ENCODE results near the gene WDR59.
"Not testable (repeated sequence)": the region's sequence is repeated elsewhere in the genome, so short reads cannot be mapped to it uniquely, and the experiment has no call there.

The WDR59 gene

DNA sequence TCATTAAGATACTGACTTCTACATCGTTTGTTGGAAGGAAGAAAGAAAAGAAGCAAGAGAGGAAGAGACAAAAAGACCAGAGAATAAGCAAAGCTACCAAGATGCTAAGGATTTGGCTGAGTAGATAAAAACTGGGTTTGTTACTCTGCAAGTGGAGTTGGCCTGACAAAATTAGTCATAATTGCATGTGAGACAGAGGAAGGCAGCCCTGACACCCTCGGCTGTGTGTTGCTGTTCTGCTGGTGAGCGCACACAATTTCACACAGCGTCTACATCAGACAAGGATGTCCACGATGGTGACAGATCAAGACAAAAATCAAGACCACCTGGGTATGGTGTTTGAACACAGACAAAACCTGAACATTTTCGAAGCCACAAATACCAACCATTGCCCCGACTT, 134.9 kb downstream of the WDR59 start:
- no peak for DNase-seq

DNA sequence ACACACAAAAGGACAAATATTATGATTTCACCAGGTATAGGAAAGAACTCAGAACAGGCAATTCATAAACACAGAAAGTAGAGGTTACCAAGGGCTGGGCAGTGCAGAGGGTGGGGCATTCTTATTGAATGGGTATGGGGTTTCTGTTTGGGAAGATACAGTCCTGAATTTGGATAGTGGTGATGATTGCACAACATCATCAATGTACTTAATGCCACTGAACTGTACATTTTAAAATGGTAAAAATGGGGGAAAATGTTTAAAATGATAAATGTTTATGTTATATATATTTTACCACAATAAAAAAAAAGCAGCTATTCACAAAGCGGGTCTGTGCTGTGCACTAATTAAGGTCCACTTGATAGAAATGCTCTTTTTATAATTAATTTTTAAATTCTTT, 137.7 kb downstream of the WDR59 start:
- DNase-seq = no peak

- no peak for DNase-seq
Measured at GRCh38 chr16:74846714-74847113, 138.2 kb downstream of the WDR59 start.

DNA sequence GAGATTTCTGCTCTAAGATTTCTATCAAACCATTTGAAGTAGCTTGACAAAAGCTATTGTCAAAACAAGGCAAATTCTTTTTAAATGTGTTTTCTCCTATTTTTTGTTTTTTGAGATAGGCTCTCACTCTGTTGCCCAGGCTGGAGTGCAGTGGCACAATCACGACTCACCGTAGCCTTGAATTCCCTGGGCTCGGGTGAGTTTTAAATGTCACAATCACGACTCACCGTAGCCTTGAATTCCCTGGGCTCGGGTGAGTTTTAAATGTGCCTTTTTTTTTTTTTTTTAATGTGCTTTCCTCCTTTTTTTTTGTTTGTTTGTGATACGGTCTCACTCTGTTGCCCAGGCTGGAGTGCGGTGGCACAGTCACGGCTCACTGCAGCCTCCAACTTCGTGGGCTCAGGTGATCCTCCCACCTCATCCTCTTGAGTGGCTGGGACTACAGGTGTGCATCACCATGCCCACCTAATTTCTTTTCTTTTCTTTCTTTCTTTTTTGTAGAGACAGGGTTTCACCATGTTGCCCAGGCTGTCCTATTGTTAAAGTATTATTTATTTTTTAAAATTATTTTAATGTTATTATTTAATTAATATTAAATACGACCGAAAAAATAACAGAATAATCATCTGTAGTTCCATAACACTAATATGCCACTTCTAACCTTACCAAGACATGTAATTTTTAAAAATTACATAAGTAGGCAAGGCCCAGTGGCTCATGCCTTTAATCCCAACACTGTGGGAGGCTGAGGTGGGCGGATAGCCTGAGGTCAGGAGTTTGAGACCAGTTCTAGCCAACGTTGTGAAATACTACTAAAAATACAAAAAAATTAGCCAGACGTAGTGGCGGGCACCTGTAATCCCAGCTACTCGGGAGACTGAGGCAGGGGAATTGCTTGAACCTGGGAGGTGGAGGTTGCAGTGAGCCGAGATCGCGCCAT, 140.6 kb downstream of the WDR59 start:
- no peak for DNase-seq

GRCh38 chr16:74843381-74844035, 141.4 kb downstream of the WDR59 start:
- not testable (repeated sequence) for DNase-seq

DNA sequence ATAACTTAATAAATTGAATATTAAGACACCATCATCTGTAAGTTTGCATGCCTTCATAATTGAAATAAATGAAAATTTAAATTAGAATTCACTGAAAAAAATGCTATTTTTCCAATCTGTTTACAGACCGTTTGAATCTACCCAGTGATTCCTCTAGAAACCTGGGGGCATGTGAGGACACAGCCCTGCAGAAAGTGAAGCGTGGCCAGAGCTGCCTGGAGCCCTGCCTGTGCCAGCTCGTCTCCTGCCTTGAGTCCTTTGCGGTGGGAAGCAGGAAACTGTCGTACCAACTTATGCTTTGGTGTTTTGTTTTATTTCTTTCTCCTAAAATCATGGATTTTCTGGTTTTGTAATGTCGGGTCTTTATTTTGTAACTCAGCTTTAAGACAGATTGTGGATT, 142.5 kb downstream of the WDR59 start:
- peak; percentile 0 for DNase-seq

GRCh38 chr16:74841904-74842303, 143.0 kb downstream of the WDR59 start:
- DNase-seq = no peak

DNA sequence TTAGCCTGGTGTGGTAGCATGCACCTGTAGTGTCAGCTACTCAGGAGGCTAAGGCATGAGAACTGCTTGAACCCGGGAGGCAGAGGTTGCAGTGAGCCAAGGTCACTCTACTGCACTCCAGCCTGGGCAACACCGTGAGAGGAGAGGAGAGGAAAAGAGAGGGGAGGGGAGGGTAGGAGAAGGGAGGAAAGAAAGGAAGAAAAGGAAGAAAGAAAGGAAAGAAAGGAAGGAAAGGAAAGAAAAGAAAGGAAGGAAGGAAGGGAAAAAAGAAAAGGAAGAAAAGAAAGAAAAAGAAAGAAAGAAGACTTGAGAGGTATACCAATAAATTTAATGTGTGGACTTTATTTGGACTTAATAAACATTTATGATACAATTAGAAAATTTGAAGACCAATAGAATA, 143.5 kb downstream of the WDR59 start:
- no peak for DNase-seq

DNA sequence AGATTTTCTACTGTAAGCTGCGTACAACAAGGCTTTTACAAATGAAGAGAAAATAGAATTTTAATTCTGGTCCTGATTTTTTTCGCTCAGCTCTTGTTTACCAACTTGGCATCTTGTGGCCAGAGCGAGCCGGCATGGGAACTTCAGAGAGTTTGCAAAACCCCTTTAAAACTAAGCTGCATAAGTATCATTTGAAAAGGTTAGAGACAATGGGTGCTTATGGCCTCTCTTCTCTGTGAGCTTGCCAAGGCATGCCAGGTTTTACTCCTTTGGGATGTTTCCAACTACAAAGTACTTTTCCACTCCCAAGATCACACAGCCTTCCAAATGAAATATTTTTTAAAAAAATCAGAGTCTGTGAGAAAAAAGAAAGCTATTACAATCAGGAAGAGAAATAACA, 147.9 kb downstream of the WDR59 start:
- peak; percentile 2 for DNase-seq

DNA sequence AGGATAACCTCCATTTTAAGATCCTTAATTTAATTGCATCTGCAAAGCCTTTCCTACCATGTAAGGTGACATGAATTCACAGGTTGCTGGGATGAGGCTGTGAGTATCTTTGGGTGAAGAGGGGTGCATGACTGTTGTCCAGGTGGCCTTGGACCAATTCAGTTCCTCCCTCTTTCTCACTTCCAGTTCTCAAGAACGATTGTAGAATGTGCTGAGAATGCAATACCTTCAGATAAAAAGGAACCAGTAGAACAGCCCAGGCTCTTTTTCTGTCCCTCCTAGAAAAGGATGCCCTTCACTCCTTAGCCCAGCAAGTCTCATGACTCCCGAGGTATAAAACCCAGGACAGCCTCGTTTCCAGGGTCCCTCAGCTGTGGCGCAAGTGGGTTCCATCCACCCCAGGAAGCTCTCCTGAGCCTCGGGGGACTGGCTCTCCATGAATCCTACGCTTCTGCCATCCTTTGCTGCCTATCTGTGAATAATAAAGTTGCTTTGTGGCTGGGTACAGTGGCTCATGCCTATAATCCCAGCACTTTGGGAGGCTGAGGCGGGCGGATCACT, 148.7 kb downstream of the WDR59 start:
- DNase-seq = no peak

GRCh38 chr16:74832228-74832627, 152.7 kb downstream of the WDR59 start:
- no peak for DNase-seq

DNA sequence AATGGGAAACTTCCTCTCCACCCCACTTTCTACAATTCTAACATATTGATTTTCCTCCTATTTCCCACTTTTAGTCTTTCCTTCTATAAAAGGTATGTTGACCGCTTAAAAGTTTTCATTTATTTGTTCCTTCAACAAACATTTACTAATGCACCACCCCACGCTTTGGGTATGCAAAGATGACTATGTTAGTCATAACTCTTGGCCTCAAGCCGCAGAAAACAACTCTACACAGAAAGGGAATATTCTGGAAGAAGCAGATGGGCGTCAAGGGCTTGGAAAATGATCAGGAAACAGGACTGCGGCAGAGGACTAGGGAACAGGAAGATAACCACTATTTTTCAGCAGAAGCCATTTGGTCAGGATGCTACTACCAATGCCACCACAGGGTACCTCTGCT, 153.5 kb downstream of the WDR59 start:
- DNase-seq = no peak

GRCh38 chr16:74830648-74831047, 154.3 kb downstream of the WDR59 start:
- no peak for DNase-seq

GRCh38 chr16:74829637-74830036, 155.3 kb downstream of the WDR59 start:
- DNase-seq = no peak

DNA sequence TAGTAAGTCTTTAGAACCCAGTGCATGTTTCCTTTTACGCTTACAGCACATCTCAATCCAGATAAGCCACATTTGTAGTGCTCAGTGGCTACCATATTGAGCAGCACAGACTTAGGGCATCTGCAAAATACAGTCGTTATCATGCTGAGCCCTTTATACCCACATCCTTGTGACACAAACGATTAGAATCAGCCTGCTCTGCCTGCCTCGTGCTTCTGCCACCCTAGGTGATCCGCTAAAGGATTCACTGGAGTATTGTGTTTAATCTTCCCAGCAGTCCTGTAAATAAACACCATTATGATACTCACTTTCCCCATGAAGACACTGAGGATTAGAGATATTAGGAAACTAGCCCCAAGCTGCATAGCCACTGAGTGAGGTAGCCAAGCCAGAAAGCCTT, 159.0 kb downstream of the WDR59 start:
- DNase-seq = no peak

GRCh38 chr16:74825016-74825415, 159.9 kb downstream of the WDR59 start:
- no peak for DNase-seq

Data from kidney glomerular epithelial cell (primary cell).